Stomach smooth muscle (tissue), 2 donors: ENCODE results near the gene LHFPL3.

Experiments used
- H3K27ac ChIP-seq: one replicate; pipeline ENCODE4 v1.7.0; 2013; ENCODE audit warnings: mild to moderate bottlenecking, low read length, inconsistent platforms
- H3K27me3 ChIP-seq, 2 donors: one replicate each; pipeline ENCODE4 v1.7.0; 2013; ENCODE audit warnings: low read length in 2 of 2; ENCODE audit not compliant: insufficient read depth in 2 of 2, control insufficient read depth in 1 of 2
- H3K36me3 ChIP-seq, 2 donors: one replicate each; pipeline ENCODE4 v1.7.0; 2013; ENCODE audit warnings: low read length in 2 of 2; ENCODE audit not compliant: control insufficient read depth in 2 of 2, insufficient read depth in 2 of 2
- H3K4me1 ChIP-seq: one replicate; pipeline ENCODE4 v1.7.0; 2013; ENCODE audit warnings: low read length; ENCODE audit not compliant: control insufficient read depth, insufficient read depth
- H3K4me3 ChIP-seq, 2 donors: one replicate each; pipeline ENCODE4 v1.7.0; 2013; ENCODE audit warnings: low read length in 2 of 2
- H3K9ac ChIP-seq, 2 donors: one replicate each; pipeline ENCODE4 v1.7.0; 2013; ENCODE audit warnings: low read length in 2 of 2, mild to moderate bottlenecking in 1 of 2
- H3K9me3 ChIP-seq, 2 donors: one replicate each; pipeline ENCODE4 v1.7.0; 2013; ENCODE audit warnings: low read length in 2 of 2; ENCODE audit not compliant: control insufficient read depth in 2 of 2
- donor health status: healthy.
- donor health status: Pancreatic carcinoma.

Gene LHFPL3

DNA sequence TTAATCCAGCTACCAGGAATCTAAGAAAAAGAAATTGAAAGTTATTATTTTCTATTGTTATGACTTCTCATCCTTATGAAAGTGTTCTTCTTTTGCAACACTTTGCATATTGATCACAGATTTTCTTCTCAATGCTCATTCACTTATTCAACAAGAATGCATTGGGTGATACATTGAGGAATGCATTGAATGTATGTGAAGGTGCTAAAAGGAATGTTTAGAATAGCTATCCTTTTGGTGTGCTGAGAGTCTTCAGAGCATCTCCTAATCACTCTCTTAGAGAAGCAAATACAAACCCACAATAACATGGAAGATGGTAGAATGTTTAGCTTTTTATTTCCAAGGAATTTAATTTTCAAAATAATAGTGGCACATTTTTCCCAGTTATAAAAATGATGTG lies 563.5 kb downstream of the LHFPL3 start:
- no peaks in the 10 kb centered on the region for H3K4me1 ChIP-seq
- no peaks in the 10 kb centered on the region for H3K36me3 ChIP-seq
- H3K9me3 ChIP-seq, result no peaks in the 10 kb centered on the region
- no peak overlapping the region for H3K9ac ChIP-seq
- no peak overlapping the region for H3K27ac ChIP-seq
- no peak overlapping the region for H3K4me3 ChIP-seq
- H3K27me3 ChIP-seq, result no peaks in the 10 kb centered on the region

DNA sequence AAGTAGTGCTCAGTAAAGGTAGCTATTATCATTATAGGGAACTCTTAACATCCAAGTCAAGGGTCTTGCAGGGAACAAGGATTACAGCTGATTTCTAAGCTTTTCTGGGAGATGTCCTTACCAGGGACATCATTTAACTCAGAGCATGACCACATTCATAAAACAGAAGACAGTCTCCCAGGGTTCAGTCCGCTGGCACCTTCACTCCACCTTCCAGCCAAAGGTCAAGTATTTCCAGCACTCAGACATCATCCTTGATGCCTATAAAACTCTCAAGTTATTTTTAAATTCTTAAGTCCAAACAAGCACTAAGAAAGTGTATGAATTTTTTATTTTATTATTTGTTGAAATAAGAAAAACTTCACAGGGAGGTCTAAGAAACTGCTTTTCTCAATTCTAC lies 565.9 kb downstream of the LHFPL3 start:
- no peak overlapping the region for H3K4me3 ChIP-seq
- H3K9ac ChIP-seq, result no peak overlapping the region
- H3K27me3 ChIP-seq, result no peaks in the 10 kb centered on the region
- H3K27ac ChIP-seq, result no peak overlapping the region
- H3K36me3 ChIP-seq, result no peaks in the 10 kb centered on the region
- H3K9me3 ChIP-seq, result no peaks in the 10 kb centered on the region
- H3K4me1 ChIP-seq, result no peaks in the 10 kb centered on the region

DNA sequence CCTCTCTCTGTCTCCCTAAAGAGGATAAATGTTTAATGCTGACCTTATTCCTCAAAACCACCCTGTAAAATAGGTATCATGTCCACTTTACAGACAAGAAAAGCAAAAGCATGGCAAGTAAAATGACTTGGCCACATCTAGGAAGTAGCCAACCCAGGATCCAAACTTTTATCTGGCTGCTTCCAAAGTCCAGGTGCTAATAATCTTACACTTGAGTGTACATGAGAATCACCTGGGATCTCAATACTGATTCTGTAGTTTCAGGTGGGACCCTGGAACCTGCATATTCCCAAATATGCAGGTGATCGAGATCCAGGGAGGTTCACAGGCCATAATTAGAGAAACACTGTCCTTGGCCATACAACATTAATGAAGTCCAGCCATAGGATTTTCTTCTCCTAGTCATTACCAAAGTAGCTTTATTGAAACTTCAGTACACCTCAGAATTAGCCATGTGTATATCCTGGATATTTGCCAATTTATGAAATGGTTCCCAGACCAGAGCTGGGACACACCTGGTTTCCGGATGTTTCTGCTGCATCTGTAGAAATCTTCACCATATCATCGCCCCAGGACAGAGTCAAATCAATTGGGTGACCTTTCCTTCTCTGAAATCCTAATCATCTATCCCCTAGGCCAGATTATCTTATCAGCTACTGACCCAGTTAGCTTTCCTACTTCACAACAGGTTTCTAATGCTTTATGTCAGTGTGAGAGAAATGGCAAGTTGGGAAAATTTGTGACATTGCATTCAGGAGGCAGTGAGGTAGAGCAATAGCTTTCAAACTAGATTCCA lies 566.5 kb downstream of the LHFPL3 start:
- no peak overlapping the region for H3K9ac ChIP-seq
- no peaks in the 10 kb centered on the region for H3K9me3 ChIP-seq
- H3K27me3 ChIP-seq, result no peaks in the 10 kb centered on the region
- H3K27ac ChIP-seq, result no peak overlapping the region
- H3K4me3 ChIP-seq, result no peak overlapping the region
- no peaks in the 10 kb centered on the region for H3K36me3 ChIP-seq
- H3K4me1 ChIP-seq, result no peaks in the 10 kb centered on the region

DNA sequence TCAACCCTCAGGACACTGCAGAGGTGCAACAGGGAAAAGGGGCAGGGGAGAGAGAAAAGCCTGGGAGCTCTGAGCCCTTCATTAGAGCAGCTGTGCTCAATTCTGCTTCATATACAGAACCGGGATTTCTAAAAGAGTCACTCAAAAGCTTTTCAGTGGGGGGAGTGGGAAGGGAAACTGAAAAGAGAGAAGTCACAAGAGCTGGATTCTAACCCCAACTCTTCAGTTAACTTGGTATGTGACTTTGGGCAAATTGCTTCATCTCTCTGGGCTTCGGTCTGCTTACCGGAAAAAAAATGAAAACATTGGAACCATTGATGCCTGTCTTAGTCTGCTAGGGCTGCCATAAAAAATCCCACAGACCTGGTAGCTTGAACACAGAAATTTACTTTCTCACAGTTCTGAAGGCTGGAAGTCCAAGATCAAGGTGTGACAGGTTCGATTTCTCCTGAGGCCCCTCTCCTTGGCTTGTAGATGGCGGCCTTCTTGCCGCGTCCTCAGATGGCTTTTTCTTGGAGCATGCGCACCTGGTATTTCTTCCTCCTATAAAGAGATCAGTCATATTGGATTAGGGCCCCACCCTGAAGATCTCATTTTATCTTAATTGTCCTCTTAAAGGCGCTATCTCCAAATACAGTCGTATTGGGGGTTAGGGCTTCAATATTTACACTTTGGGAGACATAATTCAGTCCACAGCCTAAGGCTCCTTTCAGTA lies 567.3 kb downstream of the LHFPL3 start:
- no peaks in the 10 kb centered on the region for H3K4me1 ChIP-seq
- no peak overlapping the region for H3K27ac ChIP-seq
- no peaks in the 10 kb centered on the region for H3K27me3 ChIP-seq

DNA sequence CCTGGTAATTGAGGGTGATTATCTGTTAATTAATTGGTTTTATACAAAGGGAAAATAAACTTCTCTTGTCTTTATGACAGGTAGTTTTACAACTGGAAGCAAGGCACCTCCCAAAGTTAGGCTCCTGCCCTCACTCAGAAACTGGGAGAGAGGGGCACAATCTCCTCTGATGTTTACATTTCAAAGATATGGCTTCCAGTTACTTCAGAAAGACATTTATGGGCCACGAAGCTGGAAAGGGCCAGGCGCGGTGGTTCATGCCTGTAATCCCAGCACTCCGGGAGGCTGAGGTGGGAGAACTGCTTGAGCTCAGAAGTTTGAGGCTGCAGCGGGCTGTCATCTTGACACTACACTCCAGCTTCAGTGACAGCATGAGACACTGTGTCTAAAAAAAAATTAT lies 570.0 kb downstream of the LHFPL3 start:
- Histone ChIP-seq H3K27ac (no peak overlapping the region), H3K4me3 (no peak overlapping the region)

More for the DNA sequence above, 567.3 kb downstream of the LHFPL3 start:
- Histone ChIP-seq H3K9ac (no peak overlapping the region), H3K4me3 (no peak overlapping the region), H3K36me3 (no peaks in the 10 kb centered on the region), H3K9me3 (no peaks in the 10 kb centered on the region)

DNA sequence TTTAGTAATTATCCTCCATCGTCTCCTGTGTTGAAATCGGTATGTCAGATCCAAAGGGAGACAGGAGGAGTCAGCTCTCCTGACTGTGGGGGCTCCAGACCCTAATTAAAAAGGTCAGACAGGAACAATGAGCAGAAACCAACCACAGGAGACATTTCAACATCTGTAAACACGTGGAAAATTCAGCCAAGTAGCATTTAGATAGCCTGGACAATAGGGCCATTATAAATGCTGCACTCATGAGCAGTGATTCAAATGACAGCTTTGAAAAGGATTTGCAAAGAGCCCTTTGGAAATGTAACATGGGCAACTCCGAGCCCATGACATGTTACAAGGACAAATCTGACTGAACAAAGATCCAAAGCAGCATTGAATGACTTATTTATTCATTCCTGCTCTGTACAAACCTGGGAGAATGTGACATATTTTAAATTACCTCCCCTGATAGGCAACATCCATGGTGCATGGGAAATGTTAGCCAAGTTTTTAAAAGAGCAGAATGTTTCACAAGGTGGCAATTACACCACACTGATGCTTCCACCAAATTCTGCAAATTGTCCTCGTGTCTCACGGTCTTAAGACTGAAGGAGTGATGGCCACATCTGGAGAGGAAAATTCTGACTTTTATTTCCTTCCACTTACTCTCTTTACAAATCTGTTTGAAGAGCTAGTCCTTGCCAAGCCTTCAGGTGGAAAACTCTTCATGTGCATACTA lies 572.3 kb downstream of the LHFPL3 start:
- Histone ChIP-seq H3K4me3 (no peak overlapping the region), H3K27me3 (no peaks in the 10 kb centered on the region), H3K36me3 (no peaks in the 10 kb centered on the region), H3K4me1 (no peaks in the 10 kb centered on the region), H3K27ac (no peak overlapping the region), H3K9ac (no peak overlapping the region), H3K9me3 (no peaks in the 10 kb centered on the region)

More for the DNA sequence above, 570.0 kb downstream of the LHFPL3 start:
- no peaks in the 10 kb centered on the region for H3K36me3 ChIP-seq
- H3K9me3 ChIP-seq, result no peaks in the 10 kb centered on the region
- H3K27me3 ChIP-seq, result no peaks in the 10 kb centered on the region
- H3K9ac ChIP-seq, result no peak overlapping the region
- H3K4me1 ChIP-seq, result no peaks in the 10 kb centered on the region

DNA sequence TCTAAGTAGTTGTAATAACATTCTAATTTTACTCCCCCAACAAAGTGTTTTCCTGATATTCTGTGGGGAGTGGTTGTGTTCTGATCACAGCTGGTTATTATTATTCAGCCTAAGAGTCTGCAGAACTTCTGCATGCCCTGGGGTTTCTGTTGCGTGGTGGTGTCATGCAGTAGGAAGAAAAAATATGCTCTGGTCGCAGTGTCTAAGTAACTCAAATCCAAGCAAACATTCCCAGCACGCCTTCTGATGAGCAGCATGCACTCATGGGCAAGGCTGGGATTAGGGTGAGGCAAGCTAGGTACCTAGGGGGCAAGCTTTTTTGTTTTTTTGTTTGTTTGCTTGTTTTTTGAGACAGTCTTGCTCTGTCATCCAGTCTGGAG lies 572.8 kb downstream of the LHFPL3 start:
- H3K9ac ChIP-seq, result no peak overlapping the region
- no peaks in the 10 kb centered on the region for H3K9me3 ChIP-seq
- H3K36me3 ChIP-seq, result no peaks in the 10 kb centered on the region
- H3K27me3 ChIP-seq, result no peaks in the 10 kb centered on the region
- H3K4me1 ChIP-seq, result no peaks in the 10 kb centered on the region
- H3K4me3 ChIP-seq, result no peak overlapping the region
- H3K27ac ChIP-seq, result no peak overlapping the region

DNA sequence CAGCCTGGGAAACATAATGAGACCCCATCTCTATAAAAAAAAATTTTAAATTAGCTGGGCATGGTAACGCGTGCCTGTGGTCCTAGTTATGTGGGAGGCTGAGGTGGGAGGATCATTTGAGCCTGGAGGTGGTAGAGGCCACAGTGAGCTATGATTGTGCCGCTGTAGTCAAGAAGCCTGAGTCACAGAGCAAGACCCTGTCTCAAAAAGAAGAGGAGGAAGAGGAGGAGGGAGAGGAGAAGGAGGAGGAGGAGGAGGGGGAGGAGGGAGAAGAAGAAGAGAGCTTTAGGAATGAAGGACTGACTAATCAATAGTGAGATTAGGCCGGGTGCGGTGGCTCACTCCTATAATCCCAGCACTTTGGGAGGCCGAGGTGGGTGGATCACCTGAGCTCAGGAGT lies 573.8 kb downstream of the LHFPL3 start:
- Histone ChIP-seq H3K9ac (no peak overlapping the region), H3K27ac (no peak overlapping the region), H3K4me1 (no peaks in the 10 kb centered on the region), H3K27me3 (no peaks in the 10 kb centered on the region), H3K4me3 (no peak overlapping the region), H3K9me3 (no peaks in the 10 kb centered on the region), H3K36me3 (no peaks in the 10 kb centered on the region)

DNA sequence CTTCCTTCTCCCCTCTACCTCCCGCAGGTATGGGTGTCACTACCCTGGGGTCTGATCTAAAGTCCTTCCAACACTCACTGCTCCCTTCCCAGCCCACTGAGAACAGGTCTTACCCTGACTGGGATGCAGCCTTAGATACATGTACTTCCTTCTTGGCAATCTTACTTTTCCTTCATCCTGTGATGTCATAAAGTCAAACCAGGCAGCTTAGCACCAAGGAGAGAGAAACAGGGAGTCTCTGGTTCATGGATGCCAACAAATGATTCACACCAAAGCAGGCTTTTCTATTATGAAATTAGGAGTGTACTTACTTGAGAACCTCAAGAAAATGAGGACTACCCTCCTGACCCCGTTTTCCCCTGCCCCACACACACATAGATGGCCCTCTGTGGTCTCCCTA lies 574.6 kb downstream of the LHFPL3 start:
- Histone ChIP-seq H3K9me3 (no peaks in the 10 kb centered on the region), H3K27ac (no peak overlapping the region), H3K4me3 (no peak overlapping the region), H3K4me1 (no peaks in the 10 kb centered on the region), H3K36me3 (no peaks in the 10 kb centered on the region), H3K9ac (no peak overlapping the region), H3K27me3 (no peaks in the 10 kb centered on the region)

DNA sequence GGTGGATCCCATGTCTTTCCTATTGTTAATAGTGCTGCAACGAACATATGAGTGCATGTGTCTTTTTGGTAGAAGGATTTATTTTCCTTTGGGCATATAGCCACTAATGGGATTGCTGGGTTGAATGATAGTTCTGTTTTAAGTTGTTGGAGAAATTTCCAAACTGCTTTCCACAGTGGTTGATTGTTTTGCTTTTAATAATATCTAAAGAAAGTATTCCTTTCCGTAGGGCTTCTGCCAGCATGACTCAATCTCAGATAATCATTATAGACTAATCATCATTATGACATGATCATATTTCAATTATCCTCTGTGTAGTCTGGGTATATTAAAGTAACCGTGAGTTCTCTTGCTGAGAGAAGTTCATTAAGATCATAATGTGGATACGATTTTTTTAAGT lies 575.4 kb downstream of the LHFPL3 start:
- Histone ChIP-seq H3K27me3 (no peaks in the 10 kb centered on the region), H3K9me3 (no peaks in the 10 kb centered on the region), H3K4me3 (no peak overlapping the region), H3K36me3 (no peaks in the 10 kb centered on the region), H3K9ac (no peak overlapping the region), H3K4me1 (no peaks in the 10 kb centered on the region), H3K27ac (no peak overlapping the region)
